Activated CD4-positive, alpha-beta memory T cell treated with anti-CD3 and anti-CD28 coated beads for 36 hours (primary cell): ENCODE results near the gene KIAA1671. TPM values are rescaled to one million over a fixed set of nuclear protein-coding genes. Genes with fewer than 3 reads are reported as not detected.

Experiments
- CTCF ChIA-PET: fragments of 350-600 bp; sonication (Branson Sonifier 250); formaldehyde crosslinking; loops from one replicate; lab custom pipeline; 2021; ENCODE audit warnings: antibody characterized with exemption, inconsistent platforms; lab: Charles Lee
- POLR2A ChIA-PET: fragments of 350-600 bp; sonication (Branson Sonifier 250); formaldehyde crosslinking; loops from one replicate; lab custom pipeline; 2021; ENCODE audit warnings: antibody characterized with exemption; lab: Charles Lee
- DNase-seq: peaks from one replicate; pipeline ENCODE4 v3.0.0-alpha.2; 2020
- H3K27ac Mint-ChIP-seq: one replicate; pipeline ENCODE4 v1.8.0; 2021; ENCODE audit warnings: mixed read lengths
- H3K27me3 Mint-ChIP-seq: one replicate; pipeline ENCODE4 v1.8.0; 2021; ENCODE audit warnings: mixed read lengths
- H3K36me3 Mint-ChIP-seq: one replicate; pipeline ENCODE4 v1.8.0; 2021; ENCODE audit warnings: mixed read lengths
- H3K4me1 Mint-ChIP-seq: one replicate; pipeline ENCODE4 v1.8.0; 2021; ENCODE audit warnings: low read depth, mixed read lengths
- H3K4me3 Mint-ChIP-seq: one replicate; pipeline ENCODE4 v1.8.0; 2021; ENCODE audit warnings: mild to moderate bottlenecking, mixed read lengths
- H3K9me3 Mint-ChIP-seq: one replicate; pipeline ENCODE4 v1.8.0; 2021; ENCODE audit warnings: mixed read lengths
- intact Hi-C: fragments of 100-400 bp; cut with micrococcal nuclease; formaldehyde crosslinking; loops from one replicate; pipeline ENCODE4 v1.15.1; 2023
- total RNA-seq, 2 experiments: library from RNA; stranded (reverse); gene quantifications; one replicate each; pipeline ENCODE4 v1.2.3, GENCODE V29; 2021

KIAA1671 gene
- total RNA-seq, 2 experiments from 2014 or later: 6.5 to 6.8 TPM

DNA sequence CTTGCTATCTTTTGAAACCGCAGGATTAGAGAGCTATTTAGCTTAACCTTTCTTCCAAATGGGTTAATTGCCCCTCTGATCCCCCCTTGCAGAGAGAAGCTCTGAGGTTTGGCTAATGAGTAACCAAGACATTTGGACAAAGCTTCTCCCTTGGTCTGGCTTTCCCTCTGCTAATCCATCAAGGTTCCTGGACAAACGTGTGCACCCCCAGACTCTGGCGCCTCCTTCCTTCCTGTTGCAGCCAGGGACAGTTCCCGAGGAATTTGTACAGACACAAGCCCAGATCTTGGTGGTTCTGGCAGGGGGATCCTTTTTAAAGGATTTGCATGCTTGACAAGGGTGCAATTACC is 1.6 kb downstream of the KIAA1671 start:
- peaks cover 14% of the 10 kb centered on the region for H3K4me1 Mint-ChIP-seq
- no peak overlapping the region for H3K27ac Mint-ChIP-seq
- no peaks in the 10 kb centered on the region for H3K9me3 Mint-ChIP-seq
- DNase-seq: no peak
- CTCF ChIA-PET: interaction anchor here (1.5 to 2.6 kb wide), 2 partner anchors 17 to 95 kb away, joined by 3 to 23 read pairs; no protein-coding TSS in a partner anchor
- POLR2A ChIA-PET: no interaction called here
- H3K4me3 Mint-ChIP-seq: no peak overlapping the region
- peaks cover 34% of the 10 kb centered on the region for H3K27me3 Mint-ChIP-seq
- H3K36me3 Mint-ChIP-seq: no peaks in the 10 kb centered on the region
- intact Hi-C loops: no loop called here

GRCh38 chr22:24954856-24955255 is 2.3 kb downstream of the KIAA1671 start:
- H3K36me3 Mint-ChIP-seq: no peaks in the 10 kb centered on the region
- peaks cover 29% of the 10 kb centered on the region for H3K27me3 Mint-ChIP-seq
- H3K4me3 Mint-ChIP-seq: no peak overlapping the region
- no peak for DNase-seq
- POLR2A ChIA-PET: no interaction called here
- intact Hi-C loops: no loop called here
- CTCF ChIA-PET: interaction anchor here (2.6 kb wide), 1 partner anchor 94 kb away, joined by 23 read pairs; no protein-coding TSS in a partner anchor
- no peaks in the 10 kb centered on the region for H3K9me3 Mint-ChIP-seq
- H3K4me1 Mint-ChIP-seq: peaks cover 14% of the 10 kb centered on the region
- H3K27ac Mint-ChIP-seq: no peak overlapping the region

DNA sequence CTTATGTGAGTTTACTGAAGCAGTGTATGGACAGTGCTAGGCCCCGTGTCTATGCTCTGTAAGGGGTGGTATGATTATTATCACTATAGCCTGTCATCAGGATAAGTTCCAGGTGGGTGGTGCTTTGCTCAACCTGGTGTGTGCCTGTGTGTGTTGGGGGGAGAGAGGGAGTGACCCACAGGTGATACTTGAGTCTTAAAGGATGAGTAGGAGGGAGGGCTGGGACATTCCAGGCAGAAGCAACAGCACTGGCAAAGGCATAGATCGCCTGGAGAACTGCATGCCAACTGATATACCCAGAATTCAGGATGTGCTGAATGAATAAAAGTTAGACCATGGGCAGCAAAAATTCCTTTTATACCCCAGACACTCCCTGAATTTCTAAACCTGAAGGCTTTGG is 4.5 kb downstream of the KIAA1671 start:
- no peak overlapping the region for H3K27ac Mint-ChIP-seq
- ChIA-PET POLR2A (no interaction called here), CTCF (no interaction called here)
- intact Hi-C loops: no loop called here
- no peaks in the 10 kb centered on the region for H3K36me3 Mint-ChIP-seq
- H3K4me1 Mint-ChIP-seq: peaks cover 10% of the 10 kb centered on the region
- no peaks in the 10 kb centered on the region for H3K9me3 Mint-ChIP-seq
- H3K27me3 Mint-ChIP-seq: peaks cover 15% of the 10 kb centered on the region
- no peak overlapping the region for H3K4me3 Mint-ChIP-seq
- DNase-seq: no peak

DNA sequence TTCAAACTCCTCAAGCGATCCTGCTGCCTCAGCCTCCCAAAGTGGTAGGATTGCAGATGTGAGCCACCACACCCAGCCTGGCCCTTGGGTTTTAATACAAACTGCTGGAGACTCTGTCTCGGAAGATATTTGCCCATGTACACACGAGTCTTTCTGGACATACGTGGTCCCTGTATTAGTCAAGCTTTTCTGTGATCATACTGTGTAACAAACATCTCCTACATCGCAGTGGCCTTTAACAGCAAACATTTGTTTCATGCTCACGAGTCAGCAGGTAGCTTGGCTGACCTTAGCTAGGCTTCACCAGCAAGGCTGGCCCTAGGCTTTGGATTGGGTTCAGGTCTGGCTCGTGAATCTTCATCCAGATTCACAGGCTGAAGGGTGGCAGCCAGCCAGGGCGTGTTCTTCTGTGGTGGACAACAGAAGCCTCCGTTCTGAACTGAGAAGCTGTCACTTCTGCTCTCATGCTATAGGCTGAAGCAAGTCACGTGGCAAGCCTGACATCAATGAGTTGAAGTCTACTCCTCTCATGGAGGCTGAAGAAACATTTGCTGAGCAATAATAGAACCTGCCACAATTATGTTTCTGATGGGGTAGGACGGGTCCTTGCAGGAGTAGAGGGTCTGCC is 8.8 kb downstream of the KIAA1671 start:
- Mint-ChIP-seq H3K36me3 (no peaks in the 10 kb centered on the region), H3K4me3 (no peak overlapping the region), H3K4me1 (no peaks in the 10 kb centered on the region), H3K9me3 (no peaks in the 10 kb centered on the region), H3K27me3 (no peaks in the 10 kb centered on the region), H3K27ac (no peak overlapping the region)
- no peak for DNase-seq
- ChIA-PET POLR2A (no interaction called here), CTCF (interaction anchor here (0.9 to 1.1 kb wide), 2 partner anchors 88 to 96 kb away, joined by 3 to 4 read pairs; no protein-coding TSS in a partner anchor)
- intact Hi-C loops: no loop called here

- Mint-ChIP-seq H3K27ac (no peak overlapping the region), H3K36me3 (no peaks in the 10 kb centered on the region), H3K4me3 (no peak overlapping the region), H3K9me3 (no peaks in the 10 kb centered on the region), H3K4me1 (no peaks in the 10 kb centered on the region), H3K27me3 (no peaks in the 10 kb centered on the region)
- POLR2A ChIA-PET: no interaction called here
- CTCF ChIA-PET: interaction anchor here (1.1 to 1.4 kb wide), 2 partner anchors 87 kb away, joined by 4 to 5 read pairs; no protein-coding TSS in a partner anchor
- no peak for DNase-seq
- intact Hi-C loops: no loop called here
Measured at GRCh38 chr22:24962094-24962493, 9.6 kb downstream of the KIAA1671 start.

GRCh38 chr22:24962835-24963234 is 10.3 kb downstream of the KIAA1671 start:
- H3K27me3 Mint-ChIP-seq: no peaks in the 10 kb centered on the region
- DNase-seq: no peak
- H3K4me1 Mint-ChIP-seq: no peaks in the 10 kb centered on the region
- ChIA-PET CTCF (interaction anchor here (1.1 to 1.4 kb wide), 3 partner anchors 11 to 86 kb away, joined by 3 to 5 read pairs (median 5); no protein-coding TSS in a partner anchor), POLR2A (no interaction called here)
- intact Hi-C loops: no loop called here
- no peak overlapping the region for H3K4me3 Mint-ChIP-seq
- H3K27ac Mint-ChIP-seq: no peak overlapping the region
- H3K36me3 Mint-ChIP-seq: no peaks in the 10 kb centered on the region
- no peaks in the 10 kb centered on the region for H3K9me3 Mint-ChIP-seq

DNA sequence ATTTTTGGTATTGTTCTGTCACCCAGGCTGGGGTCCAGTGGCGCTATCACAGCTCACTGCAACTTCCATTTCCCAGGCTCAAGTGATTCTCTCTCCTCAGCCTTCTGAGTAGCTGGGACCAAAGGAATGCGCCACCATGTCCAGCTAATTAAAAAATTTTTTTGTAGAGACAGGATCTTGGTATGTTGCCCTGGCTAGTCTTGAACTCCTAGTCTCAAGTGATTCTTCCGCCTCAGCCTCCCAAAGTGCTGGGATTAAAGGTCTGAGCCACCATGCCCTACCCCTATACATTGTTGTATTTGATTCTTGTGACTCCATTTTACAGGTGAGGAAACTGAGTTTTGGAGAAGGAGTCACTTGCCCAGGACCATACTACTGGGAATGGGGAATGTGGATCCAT is 11.9 kb downstream of the KIAA1671 start:
- Mint-ChIP-seq H3K36me3 (no peaks in the 10 kb centered on the region), H3K27me3 (no peaks in the 10 kb centered on the region), H3K4me1 (no peaks in the 10 kb centered on the region), H3K4me3 (no peak overlapping the region), H3K27ac (no peak overlapping the region), H3K9me3 (no peaks in the 10 kb centered on the region)
- intact Hi-C loops: no loop called here
- POLR2A ChIA-PET: interaction anchor here (0.8 kb wide), 1 partner anchor 18 kb away, joined by 4 read pairs; no protein-coding TSS in a partner anchor
- CTCF ChIA-PET: no interaction called here
- no peak for DNase-seq

DNA sequence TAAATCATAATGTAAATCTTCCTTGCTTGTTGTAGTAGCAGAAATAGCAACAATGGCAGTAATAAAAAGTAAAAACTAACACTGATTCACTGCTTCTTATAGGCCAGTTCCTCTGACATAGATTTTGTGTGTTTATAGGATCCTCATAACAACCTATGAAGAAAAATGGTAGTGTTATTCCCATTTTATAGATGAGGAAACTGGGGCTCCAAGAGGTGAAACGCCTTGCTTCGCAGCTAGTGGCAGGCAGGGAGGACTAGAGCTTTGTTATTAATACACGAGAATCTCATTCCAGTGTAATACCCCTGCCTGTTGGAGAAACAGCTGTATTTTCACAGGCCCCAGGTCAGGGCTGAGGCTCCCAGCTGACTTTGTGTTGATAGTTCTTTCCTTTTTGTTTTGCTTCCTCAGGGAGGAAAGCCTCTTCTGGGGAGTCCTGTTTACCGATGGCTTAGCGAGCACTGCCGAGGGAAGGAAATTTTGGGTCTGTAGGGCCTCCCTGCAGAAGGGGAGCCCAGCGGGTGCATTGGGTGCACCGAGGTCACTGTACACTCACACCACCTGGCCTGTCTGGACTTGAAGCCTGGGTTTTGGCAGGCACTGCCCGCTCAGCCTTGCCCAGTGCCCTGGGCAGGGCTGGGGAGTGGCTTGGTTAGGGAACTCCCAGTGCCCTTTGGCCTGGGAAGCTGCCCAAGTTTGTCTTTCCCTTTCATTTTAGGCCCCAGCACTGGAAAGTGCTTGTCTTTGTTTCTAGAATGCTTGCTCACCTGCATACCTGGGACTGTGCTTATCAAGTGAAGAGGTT is 13.5 kb downstream of the KIAA1671 start:
- ChIA-PET CTCF (no interaction called here), POLR2A (no interaction called here)
- no peak overlapping the region for H3K27ac Mint-ChIP-seq
- no peaks in the 10 kb centered on the region for H3K27me3 Mint-ChIP-seq
- DNase-seq: no peak
- H3K4me3 Mint-ChIP-seq: no peak overlapping the region
- intact Hi-C loops: no loop called here
- H3K36me3 Mint-ChIP-seq: no peaks in the 10 kb centered on the region
- no peaks in the 10 kb centered on the region for H3K4me1 Mint-ChIP-seq
- no peaks in the 10 kb centered on the region for H3K9me3 Mint-ChIP-seq

DNA sequence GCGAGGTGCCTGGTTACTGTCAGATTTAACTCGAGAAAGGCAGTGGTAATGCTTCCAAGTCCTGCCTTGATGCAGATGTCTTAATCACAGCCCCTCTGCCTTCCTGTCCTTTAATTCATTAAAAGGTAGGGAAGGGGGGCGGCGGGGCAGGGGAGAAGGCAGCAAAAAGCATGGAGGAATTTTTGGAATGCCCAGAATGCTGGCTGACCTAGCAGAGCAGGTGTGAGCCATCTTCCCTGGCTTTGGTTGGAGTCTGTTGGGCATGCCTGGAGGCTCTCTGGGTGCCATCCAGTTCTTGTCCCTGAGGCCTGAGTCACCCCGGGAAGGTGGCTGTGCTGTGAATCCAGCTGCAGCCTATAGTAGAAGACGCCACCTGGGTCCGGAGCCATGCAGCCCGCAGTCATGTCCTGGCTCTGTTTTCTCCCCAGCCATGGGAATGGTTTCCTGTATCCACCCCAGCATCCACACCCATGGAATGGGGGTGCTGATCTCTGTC is 15.6 kb downstream of the KIAA1671 start:
- no peak overlapping the region for H3K4me3 Mint-ChIP-seq

DNA sequence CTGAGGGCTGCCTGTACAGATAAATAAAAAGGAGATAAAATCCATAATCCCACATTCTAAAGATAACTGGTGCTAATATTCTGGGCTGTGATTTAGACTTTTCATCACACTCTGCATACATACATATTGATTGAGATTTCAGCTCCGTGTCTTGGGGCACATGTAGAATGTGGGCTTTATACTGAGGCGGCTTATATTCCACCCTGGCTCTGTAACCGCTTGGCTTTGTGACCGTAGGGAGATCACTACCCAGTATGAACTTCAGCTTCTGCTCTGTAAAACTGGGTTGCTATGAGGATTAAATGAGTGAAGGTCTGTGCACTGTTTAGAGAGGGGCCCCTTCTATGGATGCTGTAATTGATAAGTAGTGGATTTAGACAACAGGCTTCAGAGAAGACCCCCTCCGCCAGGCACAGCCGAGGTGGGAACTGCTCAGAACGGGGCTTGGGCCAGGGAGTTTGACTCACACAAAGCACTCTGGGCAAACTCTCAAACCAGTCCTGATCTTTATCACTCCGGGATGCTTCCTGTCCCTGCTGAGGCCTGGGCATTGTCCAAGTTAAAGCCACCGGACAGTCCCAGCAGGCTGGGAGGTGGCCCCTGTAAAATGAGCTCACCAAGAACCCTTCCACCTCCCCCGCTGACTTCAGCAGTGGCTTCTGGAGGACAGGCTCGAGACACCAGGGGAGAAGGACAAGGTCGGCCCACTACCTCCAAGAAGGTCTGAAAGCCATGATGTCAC is 17.2 kb downstream of the KIAA1671 start:
- H3K4me1 Mint-ChIP-seq: no peaks in the 10 kb centered on the region
- POLR2A ChIA-PET: no interaction called here
- intact Hi-C loops: no loop called here
- no peaks in the 10 kb centered on the region for H3K27me3 Mint-ChIP-seq
- CTCF ChIA-PET: interaction anchor here (1.2 kb wide), 1 partner anchor 84 kb away, joined by 4 read pairs; no protein-coding TSS in a partner anchor
- H3K36me3 Mint-ChIP-seq: no peaks in the 10 kb centered on the region
- H3K27ac Mint-ChIP-seq: no peak overlapping the region
- no peaks in the 10 kb centered on the region for H3K9me3 Mint-ChIP-seq
- no peak overlapping the region for H3K4me3 Mint-ChIP-seq
- DNase-seq: no peak

More for the DNA sequence above, 15.6 kb downstream of the KIAA1671 start:
- intact Hi-C loops: no loop called here
- Mint-ChIP-seq H3K36me3 (no peaks in the 10 kb centered on the region), H3K4me1 (no peaks in the 10 kb centered on the region), H3K27ac (no peak overlapping the region), H3K27me3 (no peaks in the 10 kb centered on the region), H3K9me3 (no peaks in the 10 kb centered on the region)
- ChIA-PET CTCF (no interaction called here), POLR2A (no interaction called here)
- no peak for DNase-seq

GRCh38 chr22:24972369-24972768 is 19.9 kb downstream of the KIAA1671 start:
- H3K36me3 Mint-ChIP-seq: no peaks in the 10 kb centered on the region
- no peak overlapping the region for H3K27ac Mint-ChIP-seq
- no peaks in the 10 kb centered on the region for H3K9me3 Mint-ChIP-seq
- intact Hi-C loops: no loop called here
- no peaks in the 10 kb centered on the region for H3K4me1 Mint-ChIP-seq
- DNase-seq: no peak
- CTCF ChIA-PET: interaction anchor here (1.9 kb wide), 1 partner anchor 77 kb away, joined by 7 read pairs; no protein-coding TSS in a partner anchor
- H3K27me3 Mint-ChIP-seq: no peaks in the 10 kb centered on the region
- POLR2A ChIA-PET: no interaction called here
- H3K4me3 Mint-ChIP-seq: no peak overlapping the region

DNA sequence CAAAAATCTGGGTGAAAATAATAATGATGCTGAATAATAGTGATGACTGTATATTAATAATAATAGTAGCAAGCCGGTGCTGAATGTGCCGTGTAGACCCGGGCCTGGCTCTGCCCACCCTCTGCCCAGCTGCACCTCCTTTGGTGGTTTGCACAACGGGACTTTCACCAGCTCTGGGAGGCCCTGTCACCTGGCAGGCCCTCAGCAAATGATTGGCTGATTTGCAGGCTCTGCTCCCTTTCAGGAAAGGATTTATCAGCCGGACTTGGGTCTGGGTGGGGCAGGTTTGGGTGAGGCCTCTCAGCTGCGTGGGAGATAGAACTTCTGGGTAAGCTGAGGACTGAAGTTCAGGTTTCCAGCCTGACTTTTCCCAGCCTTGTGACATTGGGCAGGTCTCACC is 21.4 kb downstream of the KIAA1671 start:
- H3K27me3 Mint-ChIP-seq: no peaks in the 10 kb centered on the region
- H3K4me1 Mint-ChIP-seq: no peaks in the 10 kb centered on the region
- H3K9me3 Mint-ChIP-seq: no peaks in the 10 kb centered on the region
- POLR2A ChIA-PET: no interaction called here
- intact Hi-C loops: no loop called here
- no peak overlapping the region for H3K4me3 Mint-ChIP-seq
- H3K27ac Mint-ChIP-seq: no peak overlapping the region
- no peaks in the 10 kb centered on the region for H3K36me3 Mint-ChIP-seq
- CTCF ChIA-PET: interaction anchor here (1.9 kb wide), 1 partner anchor 75 kb away, joined by 7 read pairs; no protein-coding TSS in a partner anchor
- DNase-seq: no peak
